ENCODE data around the gene CHMP5. TPM values are rescaled to one million over a fixed set of nuclear protein-coding genes. Genes with fewer than 3 reads are reported as not detected.

CHMP5 gene
- total RNA-seq, 2 experiments from 2014 or later: 31.2 to 50.1 TPM

- H3K27ac ChIP-seq (ENCODE audit: low read depth, low read length, poor library complexity, severe bottlenecking): peak overlapping the region; percentile 69
- intact Hi-C loops (cut with micrococcal nuclease; ENCODE audit: unreplicated experiment): loop anchor here (5.0 to 10.0 kb wide), 2 partner anchors 194 to 637 kb away; partner anchors contain the start of gene DNAJA1
- H2AFZ ChIP-seq (ENCODE audit: low read length): peak overlapping the region; percentile 80
- H3K9me2 ChIP-seq (ENCODE audit: insufficient read depth, low read length): no peaks in the 10 kb centered on the region
- H3K79me2 ChIP-seq (ENCODE audit: insufficient read depth, low read depth, low read length): no peaks in the 10 kb centered on the region
- TF ChIP-seq EZH2phosphoT487 (IDR thresholded peaks at IDR 0.05; ENCODE audit: borderline replicate concordance, low read depth, low read length) (no peak), CTCF (conservative IDR thresholded peaks at IDR 0.05; ENCODE audit: low read length) (no peak)
- H4K20me1 ChIP-seq (ENCODE audit: insufficient read depth, low read length): no peaks in the 10 kb centered on the region
- peak overlapping the region; percentile 45 for H3K4me3 ChIP-seq (ENCODE audit: low read depth, low read length, poor library complexity, severe bottlenecking)
- POLR2A ChIA-PET: interaction anchor here (1.2 kb wide), 1 partner anchor 9 kb away, joined by 3 read pairs; no protein-coding TSS in a partner anchor
- peaks cover 58% of the 10 kb centered on the region for H3K4me1 ChIP-seq (ENCODE audit: insufficient read depth, low read length, poor library complexity, severe bottlenecking)
- no peaks in the 10 kb centered on the region for H3K9me3 ChIP-seq (ENCODE audit: low read length)
- H3K4me2 ChIP-seq (ENCODE audit: low read length): peak overlapping the region; percentile 68
- H3K36me3 ChIP-seq (ENCODE audit: insufficient read depth, low read length): no peaks in the 10 kb centered on the region
- CTCF ChIA-PET (ENCODE audit: unreplicated experiment): no interaction called here
- BruUV-seq (replicated peaks): TSS peak; percentile 67
- DNase-seq (ENCODE audit: low spot score): no peak
Measured at GRCh38 chr9:33221568-33221884, 43.3 kb upstream of the CHMP5 start.

GRCh38 chr9:33222031-33222430 lies 42.8 kb upstream of the CHMP5 start:
- no peak for TF ChIP-seq EZH2phosphoT487 (IDR thresholded peaks at IDR 0.05; ENCODE audit: borderline replicate concordance, low read depth, low read length)
- no peak for TF ChIP-seq CTCF (conservative IDR thresholded peaks at IDR 0.05; ENCODE audit: low read length)
- Histone ChIP-seq H3K4me2 (ENCODE audit: low read length) (peak overlapping the region; percentile 68), H3K79me2 (ENCODE audit: insufficient read depth, low read depth, low read length) (no peaks in the 10 kb centered on the region), H3K4me3 (ENCODE audit: low read depth, low read length, poor library complexity, severe bottlenecking) (peak overlapping the region; percentile 45), H4K20me1 (ENCODE audit: insufficient read depth, low read length) (no peaks in the 10 kb centered on the region), H3K36me3 (ENCODE audit: insufficient read depth, low read length) (no peaks in the 10 kb centered on the region), H3K27ac (ENCODE audit: low read depth, low read length, poor library complexity, severe bottlenecking) (peak overlapping the region; percentile 69), H2AFZ (ENCODE audit: low read length) (peak overlapping the region; percentile 80; the same call in 1 of the 2 replicates), H3K4me1 (ENCODE audit: insufficient read depth, low read length, poor library complexity, severe bottlenecking) (peaks cover 63% of the 10 kb centered on the region), H3K9me3 (ENCODE audit: low read length) (no peaks in the 10 kb centered on the region), H3K9me2 (ENCODE audit: insufficient read depth, low read length) (no peaks in the 10 kb centered on the region)
- peak; percentile 69 for DNase-seq (ENCODE audit: low spot score)
- ChIA-PET POLR2A (interaction anchor here (1.2 to 1.3 kb wide), 3 partner anchors 10 to 21 kb away, joined by 3 read pairs; no protein-coding TSS in a partner anchor), CTCF (ENCODE audit: unreplicated experiment) (interaction anchor here (0.9 kb wide), 1 partner anchor 30 kb away, joined by 3 read pairs; no protein-coding TSS in a partner anchor)
- BruUV-seq (replicated peaks): no TSS peak
- intact Hi-C loops (cut with micrococcal nuclease; ENCODE audit: unreplicated experiment): loop anchor here (5.0 to 10.0 kb wide), 2 partner anchors 195 to 637 kb away; partner anchors contain the start of gene DNAJA1

- TF ChIP-seq EZH2phosphoT487 (IDR thresholded peaks at IDR 0.05; ENCODE audit: borderline replicate concordance, low read depth, low read length): no peak
- TF ChIP-seq CTCF (conservative IDR thresholded peaks at IDR 0.05; ENCODE audit: low read length): peak; percentile 82
- Histone ChIP-seq H3K9me3 (ENCODE audit: low read length) (no peaks in the 10 kb centered on the region), H3K4me1 (ENCODE audit: insufficient read depth, low read length, poor library complexity, severe bottlenecking) (peaks cover 67% of the 10 kb centered on the region), H3K4me3 (ENCODE audit: low read depth, low read length, poor library complexity, severe bottlenecking) (no peak overlapping the region), H2AFZ (ENCODE audit: low read length) (peak overlapping the region; percentile 80), H3K27ac (ENCODE audit: low read depth, low read length, poor library complexity, severe bottlenecking) (no peak overlapping the region), H3K9me2 (ENCODE audit: insufficient read depth, low read length) (no peaks in the 10 kb centered on the region), H3K36me3 (ENCODE audit: insufficient read depth, low read length) (no peaks in the 10 kb centered on the region), H3K4me2 (ENCODE audit: low read length) (peak overlapping the region; percentile 2; the same call in 1 of the 2 replicates), H4K20me1 (ENCODE audit: insufficient read depth, low read length) (no peaks in the 10 kb centered on the region), H3K79me2 (ENCODE audit: insufficient read depth, low read depth, low read length) (no peaks in the 10 kb centered on the region)
- BruUV-seq (replicated peaks): no TSS peak
- peak; percentile 64 for DNase-seq (ENCODE audit: low spot score)
- CTCF ChIA-PET (ENCODE audit: unreplicated experiment): interaction anchor here (0.6 to 1.0 kb wide), 2 partner anchors 19 to 58 kb away, joined by 3 read pairs; no protein-coding TSS in a partner anchor
- POLR2A ChIA-PET: interaction anchor here (0.7 kb wide), 1 partner anchor 595 kb away, joined by 4 read pairs; no protein-coding TSS in a partner anchor
- intact Hi-C loops (cut with micrococcal nuclease; ENCODE audit: unreplicated experiment): loop anchor here (2.0 to 10.0 kb wide), 3 partner anchors 57 to 639 kb away; partner anchors contain the start of genes B4GALT1 and DNAJA1
Measured at GRCh38 chr9:33223696-33224095, 41.2 kb upstream of the CHMP5 start.
